ENCODE results near the gene SLC35F6.

The SLC35F6 gene

GRCh38 chr2:26739514-26739913 lies 24.6 kb upstream of the SLC35F6 start:
- TF ChIP-seq CTCF (conservative IDR thresholded peaks at IDR 0.05; ENCODE audit: low read depth, low read length): no peak
- H3K4me3 ChIP-seq (ENCODE audit: low read depth, low read length): no peak overlapping the region
- no peak for DNase-seq (ENCODE audit: low read depth)

GRCh38 chr2:26740346-26740745 lies 23.7 kb upstream of the SLC35F6 start:
- no peak for DNase-seq (ENCODE audit: low read depth)
- no peak for TF ChIP-seq CTCF (conservative IDR thresholded peaks at IDR 0.05; ENCODE audit: low read depth, low read length)

GRCh38 chr2:26740890-26741302 lies 23.2 kb upstream of the SLC35F6 start:
- DNase-seq (ENCODE audit: low read depth): no peak

More at GRCh38 chr2:26740346-26740745, 23.7 kb upstream of the SLC35F6 start:
- no peak overlapping the region for H3K4me3 ChIP-seq (ENCODE audit: low read depth, low read length)

GRCh38 chr2:26742048-26742770 lies 21.9 kb upstream of the SLC35F6 start:
- TF ChIP-seq CTCF (conservative IDR thresholded peaks at IDR 0.05; ENCODE audit: low read depth, low read length): no peak
- no peak for DNase-seq (ENCODE audit: low read depth)
- no peak overlapping the region for H3K4me3 ChIP-seq (ENCODE audit: low read depth, low read length)

More at GRCh38 chr2:26740890-26741302, 23.2 kb upstream of the SLC35F6 start:
- H3K4me3 ChIP-seq (ENCODE audit: low read depth, low read length): no peak overlapping the region
- peak; percentile 11 for TF ChIP-seq CTCF (conservative IDR thresholded peaks at IDR 0.05; ENCODE audit: low read depth, low read length)

GRCh38 chr2:26743852-26744251 lies 20.2 kb upstream of the SLC35F6 start:
- no peak for TF ChIP-seq CTCF (conservative IDR thresholded peaks at IDR 0.05; ENCODE audit: low read depth, low read length)
- DNase-seq (ENCODE audit: low read depth): no peak
- H3K4me3 ChIP-seq (ENCODE audit: low read depth, low read length): no peak overlapping the region

- H3K4me3 ChIP-seq (ENCODE audit: low read depth, low read length): no peak overlapping the region
- DNase-seq (ENCODE audit: low read depth): no peak
- TF ChIP-seq CTCF (conservative IDR thresholded peaks at IDR 0.05; ENCODE audit: low read depth, low read length): no peak
Measured at GRCh38 chr2:26744953-26745352, 19.1 kb upstream of the SLC35F6 start.

Measured in choroid plexus epithelial cell (primary cell).